Upper lobe of left lung (tissue), 6 donors: ENCODE measurements around the gene CLEC4M. TPM values are rescaled to one million over a fixed set of nuclear protein-coding genes. Genes with fewer than 3 reads are reported as not detected.

ENCODE experiments used
- ATAC-seq, 2 donors: fragments of 200-7000 bp; cut with Tn5 transposase; one replicate each; pipeline ENCODE4 v1.9.1; 2022; ENCODE audit warnings: mild to moderate bottlenecking in 2 of 2, moderate library complexity in 2 of 2; ENCODE audit not compliant: low FRiP score in 2 of 2
- DNase-seq, 2 donors: peaks; one replicate each; pipeline ENCODE4 v3.0.0-alpha.2; 2019 to 2020
- H3K27ac ChIP-seq, 4 donors: fragments of 200-600 bp; sonication (generic); one replicate each; pipeline ENCODE4 v1.5.1; 2016 to 2019
- H3K27me3 ChIP-seq, 4 donors: fragments of 200-600 bp; sonication (generic); one replicate each; pipeline ENCODE4 v1.5.1; 2017 to 2019
- H3K36me3 ChIP-seq, 4 donors: fragments of 200-600 bp; sonication (generic); one replicate each; pipeline ENCODE4 v1.5.1; 2016 to 2019
- H3K4me1 ChIP-seq, 4 donors: fragments of 200-600 bp; sonication (generic); one replicate each; pipeline ENCODE4 v1.5.1; 2018 to 2019
- H3K4me3 ChIP-seq, 4 donors: fragments of 200-600 bp; sonication (generic); one replicate each; pipeline ENCODE4 v1.5.1; 2017 to 2019; ENCODE audit warnings: mild to moderate bottlenecking in 2 of 4, moderate library complexity in 1 of 4
- H3K9me3 ChIP-seq, 4 donors: fragments of 200-600 bp; sonication (generic); one replicate each; pipeline ENCODE4 v1.5.1; 2018 to 2019
- EP300 ChIP-seq, 4 donors: sonication (generic); formaldehyde crosslinking; IDR thresholded peaks; one replicate each; pipeline ENCODE4 v1.5.1; 2017; ENCODE audit warnings: antibody characterized with exemption in 4 of 4, control low read depth in 2 of 4
- POLR2A ChIP-seq, 4 donors: fragments of 450-650 bp; IDR thresholded peaks; one replicate each; pipeline ENCODE4 v1.5.1; 2016 to 2017; ENCODE audit warnings: antibody characterized with exemption in 4 of 4, mild to moderate bottlenecking in 2 of 4
- POLR2AphosphoS5 ChIP-seq, 2 donors: sonication (generic); formaldehyde crosslinking; IDR thresholded peaks; one replicate each; pipeline ENCODE4 v1.5.1; 2017; ENCODE audit warnings: antibody characterized with exemption in 2 of 2
- WGBS, 2 donors: methylation state at CpG; one replicate each; pipeline ENCODE4 v1.1.5; 2017 to 2018; 5-methylcytosine and 5-hydroxymethylcytosine counted together
- total RNA-seq, 6 donors: library from RNA; depleted of rRNA in 4 of 6; stranded (reverse); fragments of >200 nt in 4 of 6; gene quantifications; one replicate each; pipeline versions ENCODE4 v1.1.0 to v1.2.1, GENCODE V29; 2016 to 2021
- TF ChIP-seq, protein P1 (sequence below), 6 experiments: fragments of 450-650 bp in 4 of 6; fragments of 200-600 bp in 2 of 6; sonication (generic) in 2 of 6; IDR thresholded peaks; one replicate each; pipeline ENCODE4 v1.5.1; 2016 to 2019; ENCODE audit warnings: antibody characterized with exemption in 6 of 6
- donor health status: DM: no; HTN: no; CAD: no; lungs with moderate emphysema.
- donor health status: DM: no; HTN: yes; CAD: no; lungs with severe emphysema.

Gene CLEC4M
- total RNA-seq, 6 donors from 2014 or later, result 0.86 to 7.4 (median 3.1) TPM; not detected in 1

DNA sequence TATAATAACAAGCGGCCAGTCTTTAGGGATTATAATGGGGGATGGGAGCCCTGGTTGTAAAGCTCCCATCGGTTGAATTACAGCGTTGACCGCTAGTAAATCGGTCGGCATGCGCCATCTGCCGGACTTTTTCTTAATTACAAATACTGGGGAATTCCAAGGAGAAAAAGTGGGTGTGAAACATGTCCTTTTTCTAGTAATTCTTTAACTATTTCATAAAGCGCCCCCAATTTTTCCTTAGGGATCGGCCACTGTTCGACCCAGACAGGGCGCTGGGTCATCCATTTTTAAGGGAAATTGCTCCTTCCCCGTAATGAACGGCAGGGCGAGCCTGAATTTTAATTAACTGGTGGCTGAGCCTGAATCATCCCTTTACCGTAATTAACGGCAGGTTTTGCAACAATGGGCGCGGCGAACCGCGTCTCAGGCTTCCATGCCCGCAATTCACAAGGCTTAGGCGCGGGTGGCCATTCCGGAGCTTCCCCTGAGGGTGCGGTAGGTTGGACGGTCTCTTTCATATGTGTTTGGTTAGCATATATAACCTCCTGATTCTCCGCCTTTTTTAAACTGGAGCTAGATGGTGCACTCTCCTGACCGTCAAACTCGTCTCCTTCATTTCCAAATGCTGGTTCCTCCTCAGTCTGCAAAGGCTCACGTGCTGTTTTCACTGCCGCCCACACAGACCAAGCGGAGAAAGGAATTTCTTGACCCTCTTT is 36.8 kb downstream of the CLEC4M start:
- H3K27me3 ChIP-seq, result no peaks in the 10 kb centered on the region
- H3K27ac ChIP-seq, result peak overlapping the region in 2 of 4 donors; percentile 35 to 40
- peak overlapping the region in 3 of 4 donors; percentile 13 to 21 (median 20) for H3K4me3 ChIP-seq
- no peaks in the 10 kb centered on the region for H3K9me3 ChIP-seq
- DNase-seq, result peak; percentile 64 to 80
- TF ChIP-seq, protein P1, sequence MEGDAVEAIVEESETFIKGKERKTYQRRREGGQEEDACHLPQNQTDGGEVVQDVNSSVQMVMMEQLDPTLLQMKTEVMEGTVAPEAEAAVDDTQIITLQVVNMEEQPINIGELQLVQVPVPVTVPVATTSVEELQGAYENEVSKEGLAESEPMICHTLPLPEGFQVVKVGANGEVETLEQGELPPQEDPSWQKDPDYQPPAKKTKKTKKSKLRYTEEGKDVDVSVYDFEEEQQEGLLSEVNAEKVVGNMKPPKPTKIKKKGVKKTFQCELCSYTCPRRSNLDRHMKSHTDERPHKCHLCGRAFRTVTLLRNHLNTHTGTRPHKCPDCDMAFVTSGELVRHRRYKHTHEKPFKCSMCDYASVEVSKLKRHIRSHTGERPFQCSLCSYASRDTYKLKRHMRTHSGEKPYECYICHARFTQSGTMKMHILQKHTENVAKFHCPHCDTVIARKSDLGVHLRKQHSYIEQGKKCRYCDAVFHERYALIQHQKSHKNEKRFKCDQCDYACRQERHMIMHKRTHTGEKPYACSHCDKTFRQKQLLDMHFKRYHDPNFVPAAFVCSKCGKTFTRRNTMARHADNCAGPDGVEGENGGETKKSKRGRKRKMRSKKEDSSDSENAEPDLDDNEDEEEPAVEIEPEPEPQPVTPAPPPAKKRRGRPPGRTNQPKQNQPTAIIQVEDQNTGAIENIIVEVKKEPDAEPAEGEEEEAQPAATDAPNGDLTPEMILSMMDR (IDR thresholded peaks at IDR 0.05), result peak; percentile 47 to 74 (median 60)
- TF ChIP-seq POLR2AphosphoS5 (IDR thresholded peaks at IDR 0.05), result no peak
- no peak for TF ChIP-seq POLR2A (IDR thresholded peaks at IDR 0.05)
- H3K4me1 ChIP-seq, result peaks cover 10 to 20% (median 12%) of the 10 kb centered on the region in 4 donors
- ATAC-seq, result peak in 1 of 2 donors; percentile 94
- 7 to 8% methylated on average over 25 to 34 of the region's 34 CpGs for WGBS, 2 donors
- no peaks in the 10 kb centered on the region for H3K36me3 ChIP-seq

DNA sequence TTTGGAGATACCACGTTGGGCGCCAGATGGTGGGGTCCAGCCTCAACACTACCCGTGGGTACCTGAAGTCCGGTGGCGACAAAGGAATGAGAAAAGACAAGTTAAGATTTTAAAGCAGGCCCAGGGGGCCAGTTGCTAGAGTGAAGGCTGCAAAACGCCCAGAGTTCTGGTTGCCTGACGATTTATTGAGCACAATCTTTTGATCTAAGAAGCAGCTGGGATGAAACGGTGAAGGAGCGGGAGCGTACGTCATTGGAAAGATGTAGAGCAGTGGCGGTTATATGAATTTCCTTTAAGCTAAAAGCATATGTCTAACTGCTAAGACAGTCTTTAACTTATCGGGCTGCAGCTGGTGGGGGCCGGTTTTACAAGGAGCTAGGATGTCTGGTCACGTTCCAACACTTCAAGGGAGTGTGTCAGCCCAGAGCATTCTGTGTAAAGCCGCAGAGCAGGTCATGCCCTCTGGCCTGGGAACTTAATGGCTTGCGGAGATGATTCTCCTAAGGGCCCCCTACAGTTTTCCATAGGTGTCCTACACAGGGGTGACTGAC is 38.1 kb downstream of the CLEC4M start:
- TF ChIP-seq POLR2AphosphoS5 (IDR thresholded peaks at IDR 0.05) (no peak), POLR2A (IDR thresholded peaks at IDR 0.05) (no peak), EP300 (IDR thresholded peaks at IDR 0.05) (no peak)
- TF ChIP-seq, protein P1 (IDR thresholded peaks at IDR 0.05), result no peak
- Histone ChIP-seq H3K36me3 (no peaks in the 10 kb centered on the region), H3K4me1 (peaks cover 6 to 24% (median 11%) of the 10 kb centered on the region in 4 donors), H3K27me3 (no peaks in the 10 kb centered on the region), H3K9me3 (no peaks in the 10 kb centered on the region), H3K27ac (no peak overlapping the region), H3K4me3 (no peak overlapping the region)
- ATAC-seq (no peak), DNase-seq (no peak)
- 88 to 94% methylated on average over 17 of the region's 17 CpGs for WGBS, 2 donors

DNA sequence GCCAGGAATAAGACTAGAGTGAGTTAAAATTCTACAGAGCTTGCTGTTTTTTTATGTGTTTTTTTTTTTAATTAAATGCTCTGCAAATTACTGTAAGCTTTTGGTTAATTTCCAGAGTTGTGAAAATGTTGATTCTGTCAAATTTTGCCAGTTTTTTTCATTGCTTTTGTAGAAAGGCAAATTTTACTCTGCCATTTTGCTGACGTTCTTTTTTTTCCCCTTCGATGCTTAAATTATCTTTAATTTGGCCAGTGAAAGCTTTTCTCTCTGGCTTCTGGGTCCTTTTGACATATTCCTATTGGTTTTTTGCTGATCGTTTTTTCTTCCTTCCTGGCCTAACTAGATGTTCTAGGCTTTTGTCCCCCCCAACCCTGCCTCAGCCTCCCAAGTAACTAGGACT is 43.2 kb downstream of the CLEC4M start:
- DNase-seq (no peak), ATAC-seq (no peak)
- TF ChIP-seq, protein P1 (IDR thresholded peaks at IDR 0.05), result no peak
- TF ChIP-seq POLR2A (IDR thresholded peaks at IDR 0.05), result no peak
- no peak for TF ChIP-seq POLR2AphosphoS5 (IDR thresholded peaks at IDR 0.05)
- TF ChIP-seq EP300 (IDR thresholded peaks at IDR 0.05), result no peak

DNA sequence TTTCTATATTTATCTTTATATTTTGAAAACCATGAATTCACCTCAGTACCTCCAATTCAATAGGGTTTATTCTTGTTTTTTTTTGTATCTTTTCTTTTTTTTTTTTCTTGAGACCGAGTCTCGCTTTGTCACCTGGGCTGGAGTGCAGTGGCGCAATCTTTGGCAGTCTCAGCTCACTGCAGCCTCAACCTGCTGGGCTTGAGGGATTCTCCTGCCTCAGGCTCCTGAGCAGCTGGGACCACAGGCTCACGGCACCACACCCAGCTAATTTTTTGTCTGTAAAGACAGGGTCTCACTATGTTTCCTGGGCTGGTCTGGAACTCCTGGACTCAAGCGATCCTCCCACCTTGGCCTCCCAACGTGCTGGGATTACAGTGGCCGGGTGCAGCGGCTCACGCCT is 43.8 kb downstream of the CLEC4M start:
- Histone ChIP-seq H3K4me3 (no peak overlapping the region), H3K27me3 (no peaks in the 10 kb centered on the region), H3K36me3 (no peaks in the 10 kb centered on the region), H3K27ac (no peak overlapping the region), H3K4me1 (peaks cover 0 to 9% (median 0%) of the 10 kb centered on the region in 4 donors), H3K9me3 (peaks cover 0 to 14% (median 3%) of the 10 kb centered on the region in 4 donors)
- DNase-seq (peak in 1 of 2 donors; percentile 33), ATAC-seq (no peak)
- WGBS, 2 donors, result 84 to 88% methylated on average over 9 of the region's 9 CpGs
- no peak for TF ChIP-seq POLR2A (IDR thresholded peaks at IDR 0.05)
- no peak for TF ChIP-seq POLR2AphosphoS5 (IDR thresholded peaks at IDR 0.05)
- TF ChIP-seq EP300 (IDR thresholded peaks at IDR 0.05), result no peak
- TF ChIP-seq, protein P1 (IDR thresholded peaks at IDR 0.05), result no peak

More for the DNA sequence above, 43.2 kb downstream of the CLEC4M start:
- Histone ChIP-seq H3K9me3 (peaks cover 0 to 7% (median 2%) of the 10 kb centered on the region in 4 donors), H3K27ac (no peak overlapping the region), H3K27me3 (no peaks in the 10 kb centered on the region), H3K4me1 (peaks cover 0 to 9% (median 0%) of the 10 kb centered on the region in 4 donors), H3K36me3 (no peaks in the 10 kb centered on the region), H3K4me3 (no peak overlapping the region)
- 80 to 81% methylated on average over 3 of the region's 3 CpGs for WGBS, 2 donors
